Ishikawa (cell line): Measurements from ENCODE around the gene EMILIN2.

ENCODE experiments used
- CEBPB ChIP-seq: IDR thresholded peaks from 2 replicates; pipeline ENCODE4 v1.6.1; 2012
- CREB1 ChIP-seq: IDR thresholded peaks from 2 replicates; pipeline ENCODE4 v1.6.1; 2012; ENCODE audit warnings: low read depth
- EGR1 ChIP-seq: IDR thresholded peaks from 2 replicates; pipeline ENCODE4 v1.6.1; 2012
- EP300 ChIP-seq: IDR thresholded peaks from 2 replicates; pipeline ENCODE4 v1.6.1; 2012; ENCODE audit warnings: borderline replicate concordance
- FOXM1 ChIP-seq: IDR thresholded peaks from 2 replicates; pipeline ENCODE4 v1.6.1; 2012; ENCODE audit warnings: low read depth, borderline replicate concordance
- NFIC ChIP-seq: IDR thresholded peaks from 2 replicates; pipeline ENCODE4 v1.6.1; 2012
- RAD21 ChIP-seq: IDR thresholded peaks from 2 replicates; pipeline ENCODE4 v1.6.1; 2012; ENCODE audit warnings: low read depth
- TAF1 ChIP-seq: IDR thresholded peaks from 2 replicates; pipeline ENCODE4 v1.6.1; 2012; ENCODE audit warnings: low read depth, mild to moderate bottlenecking
- TCF12 ChIP-seq: IDR thresholded peaks from 2 replicates; pipeline ENCODE4 v1.6.1; 2012; ENCODE audit warnings: low read depth
- TEAD4 ChIP-seq: IDR thresholded peaks from 2 replicates; pipeline ENCODE4 v1.6.1; 2012
- YY1 ChIP-seq: IDR thresholded peaks from 2 replicates; pipeline ENCODE4 v1.6.1; 2012; ENCODE audit warnings: low read depth
- ZBTB7A ChIP-seq: IDR thresholded peaks from 2 replicates; pipeline ENCODE4 v1.6.1; 2012; ENCODE audit warnings: low read depth
- TF ChIP-seq, protein P1 (sequence below): IDR thresholded peaks from 2 replicates; pipeline ENCODE4 v1.6.1; 2012
- TF ChIP-seq, protein P2 (sequence below): IDR thresholded peaks from 2 replicates; pipeline ENCODE4 v1.6.1; 2012; ENCODE audit warnings: low read depth, mild to moderate bottlenecking
- TF ChIP-seq, protein P3 (sequence below): IDR thresholded peaks from 2 replicates; pipeline ENCODE4 v1.6.1; 2012

The EMILIN2 gene

DNA sequence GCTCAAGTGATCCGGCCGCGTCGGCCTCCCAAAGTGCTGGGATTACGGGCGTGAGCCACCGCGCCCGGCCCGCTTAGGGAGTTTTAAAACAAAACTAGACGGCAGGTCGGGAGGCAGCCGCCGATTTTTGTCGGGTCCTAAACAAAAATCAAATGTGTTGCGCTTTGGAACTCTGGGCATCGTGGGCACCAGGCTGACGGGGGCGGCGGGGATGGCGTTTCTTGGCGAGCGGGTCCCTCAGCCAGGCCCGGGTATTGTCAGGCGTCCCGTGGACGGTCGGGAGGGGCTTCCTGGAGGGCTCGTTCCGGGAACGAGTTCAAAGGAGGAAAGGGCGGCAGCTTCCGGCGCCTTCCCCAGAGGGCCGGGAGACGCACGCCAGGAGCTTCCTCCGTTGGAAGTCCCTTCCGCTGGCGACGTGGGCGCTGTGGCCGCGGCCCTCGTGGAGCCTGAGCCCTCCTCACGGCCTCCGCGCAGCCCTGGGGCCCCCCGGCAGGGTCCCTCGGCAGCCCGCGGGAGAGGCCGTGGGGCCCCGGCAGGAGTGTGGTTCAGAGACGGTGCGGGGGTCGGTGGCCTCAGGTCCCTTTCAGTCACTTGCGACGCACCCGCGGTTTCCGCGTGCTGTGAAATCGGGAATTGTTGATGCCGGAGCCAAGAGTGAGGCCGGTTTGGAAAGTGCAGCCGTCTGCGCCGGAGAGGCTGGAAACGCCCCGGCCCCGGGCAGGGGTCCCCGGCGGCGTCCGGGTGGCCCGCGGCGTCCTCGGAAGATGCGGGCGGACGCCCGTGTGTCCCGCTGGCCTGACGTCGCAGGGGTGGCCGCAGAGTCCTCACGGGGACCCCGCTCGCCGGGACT is 59.3 kb downstream of the EMILIN2 start:
- TF ChIP-seq, protein P1, sequence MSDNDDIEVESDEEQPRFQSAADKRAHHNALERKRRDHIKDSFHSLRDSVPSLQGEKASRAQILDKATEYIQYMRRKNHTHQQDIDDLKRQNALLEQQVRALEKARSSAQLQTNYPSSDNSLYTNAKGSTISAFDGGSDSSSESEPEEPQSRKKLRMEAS, result no peak
- TF ChIP-seq TCF12 (no peak), EGR1 (no peak), FOXM1 (no peak), EP300 (no peak), RAD21 (no peak), NFIC (no peak), YY1 (no peak), CREB1 (no peak), TAF1 (no peak), ZBTB7A (no peak), TEAD4 (no peak), CEBPB (no peak)
- TF ChIP-seq, protein P2, sequence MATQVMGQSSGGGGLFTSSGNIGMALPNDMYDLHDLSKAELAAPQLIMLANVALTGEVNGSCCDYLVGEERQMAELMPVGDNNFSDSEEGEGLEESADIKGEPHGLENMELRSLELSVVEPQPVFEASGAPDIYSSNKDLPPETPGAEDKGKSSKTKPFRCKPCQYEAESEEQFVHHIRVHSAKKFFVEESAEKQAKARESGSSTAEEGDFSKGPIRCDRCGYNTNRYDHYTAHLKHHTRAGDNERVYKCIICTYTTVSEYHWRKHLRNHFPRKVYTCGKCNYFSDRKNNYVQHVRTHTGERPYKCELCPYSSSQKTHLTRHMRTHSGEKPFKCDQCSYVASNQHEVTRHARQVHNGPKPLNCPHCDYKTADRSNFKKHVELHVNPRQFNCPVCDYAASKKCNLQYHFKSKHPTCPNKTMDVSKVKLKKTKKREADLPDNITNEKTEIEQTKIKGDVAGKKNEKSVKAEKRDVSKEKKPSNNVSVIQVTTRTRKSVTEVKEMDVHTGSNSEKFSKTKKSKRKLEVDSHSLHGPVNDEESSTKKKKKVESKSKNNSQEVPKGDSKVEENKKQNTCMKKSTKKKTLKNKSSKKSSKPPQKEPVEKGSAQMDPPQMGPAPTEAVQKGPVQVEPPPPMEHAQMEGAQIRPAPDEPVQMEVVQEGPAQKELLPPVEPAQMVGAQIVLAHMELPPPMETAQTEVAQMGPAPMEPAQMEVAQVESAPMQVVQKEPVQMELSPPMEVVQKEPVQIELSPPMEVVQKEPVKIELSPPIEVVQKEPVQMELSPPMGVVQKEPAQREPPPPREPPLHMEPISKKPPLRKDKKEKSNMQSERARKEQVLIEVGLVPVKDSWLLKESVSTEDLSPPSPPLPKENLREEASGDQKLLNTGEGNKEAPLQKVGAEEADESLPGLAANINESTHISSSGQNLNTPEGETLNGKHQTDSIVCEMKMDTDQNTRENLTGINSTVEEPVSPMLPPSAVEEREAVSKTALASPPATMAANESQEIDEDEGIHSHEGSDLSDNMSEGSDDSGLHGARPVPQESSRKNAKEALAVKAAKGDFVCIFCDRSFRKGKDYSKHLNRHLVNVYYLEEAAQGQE, result no peak
- TF ChIP-seq, protein P3, sequence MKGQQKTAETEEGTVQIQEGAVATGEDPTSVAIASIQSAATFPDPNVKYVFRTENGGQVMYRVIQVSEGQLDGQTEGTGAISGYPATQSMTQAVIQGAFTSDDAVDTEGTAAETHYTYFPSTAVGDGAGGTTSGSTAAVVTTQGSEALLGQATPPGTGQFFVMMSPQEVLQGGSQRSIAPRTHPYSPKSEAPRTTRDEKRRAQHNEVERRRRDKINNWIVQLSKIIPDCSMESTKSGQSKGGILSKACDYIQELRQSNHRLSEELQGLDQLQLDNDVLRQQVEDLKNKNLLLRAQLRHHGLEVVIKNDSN, result no peak

DNA sequence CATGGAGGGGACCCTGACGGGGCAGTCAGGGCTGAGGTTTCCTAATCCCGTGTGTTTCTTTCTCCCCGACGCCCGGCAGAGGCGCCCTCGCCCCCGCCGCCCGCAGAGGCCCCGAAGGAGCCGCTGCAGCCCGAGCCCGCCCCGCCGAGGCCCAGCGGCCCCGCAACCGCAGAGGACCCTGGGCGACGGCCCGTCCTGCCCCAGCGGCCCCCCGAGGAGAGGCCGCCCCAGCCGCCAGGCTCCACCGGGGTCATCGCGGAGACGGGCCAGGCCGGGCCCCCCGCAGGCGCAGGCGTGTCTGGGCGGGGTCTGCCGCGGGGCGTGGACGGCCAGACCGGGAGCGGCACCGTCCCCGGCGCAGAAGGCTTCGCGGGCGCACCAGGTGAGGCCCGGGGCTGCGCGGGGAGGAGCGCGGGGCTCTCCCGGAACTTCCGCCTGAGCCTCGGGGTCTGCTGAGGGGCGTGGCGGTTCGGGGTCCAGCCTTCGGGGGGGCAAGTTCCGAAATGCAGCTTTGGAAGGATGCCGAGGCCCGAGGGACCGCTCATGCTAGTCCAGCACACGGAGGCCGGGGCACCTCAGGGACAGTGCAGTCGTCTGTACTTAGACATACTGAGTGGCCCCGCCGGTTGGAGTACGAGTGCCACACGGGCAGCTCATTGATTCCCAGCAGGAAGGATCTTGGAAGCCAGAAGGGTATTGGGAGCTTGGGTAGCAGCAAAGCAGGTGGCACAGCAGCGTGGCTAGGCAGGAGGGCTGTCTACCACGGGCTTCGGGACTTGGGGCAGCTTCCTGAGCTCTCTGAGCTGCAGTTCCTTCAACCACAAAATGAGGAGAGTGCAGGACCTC is 60.1 kb downstream of the EMILIN2 start:
- no peak for TF ChIP-seq CREB1
- TF ChIP-seq NFIC, result no peak
- TF ChIP-seq, protein P1, result peak; percentile 49; the same call in 1 of the 2 replicates
- no peak for TF ChIP-seq RAD21
- peak; percentile 52; the same call in 1 of the 2 replicates for TF ChIP-seq ZBTB7A

GRCh38 chr18:2907550-2908135 is 60.8 kb downstream of the EMILIN2 start:
- no peak for TF ChIP-seq CEBPB
- TF ChIP-seq TAF1, result no peak
- TF ChIP-seq TCF12, result no peak
- TF ChIP-seq FOXM1, result no peak
- TF ChIP-seq, protein P1, result no peak

- TF ChIP-seq, protein P2, result no peak
- no peak for TF ChIP-seq TEAD4
- no peak for TF ChIP-seq EP300
- TF ChIP-seq RAD21, result no peak
- no peak for TF ChIP-seq TAF1
- no peak for TF ChIP-seq CREB1
- TF ChIP-seq, protein P3, result no peak
- TF ChIP-seq, protein P1, result no peak
- no peak for TF ChIP-seq ZBTB7A
- TF ChIP-seq YY1, result no peak
- TF ChIP-seq EGR1, result no peak
Observed at GRCh38 chr18:2908166-2908945, 61.5 kb downstream of the EMILIN2 start.
